ENCODE measurements around the gene CHD5.

CHD5 gene

DNA sequence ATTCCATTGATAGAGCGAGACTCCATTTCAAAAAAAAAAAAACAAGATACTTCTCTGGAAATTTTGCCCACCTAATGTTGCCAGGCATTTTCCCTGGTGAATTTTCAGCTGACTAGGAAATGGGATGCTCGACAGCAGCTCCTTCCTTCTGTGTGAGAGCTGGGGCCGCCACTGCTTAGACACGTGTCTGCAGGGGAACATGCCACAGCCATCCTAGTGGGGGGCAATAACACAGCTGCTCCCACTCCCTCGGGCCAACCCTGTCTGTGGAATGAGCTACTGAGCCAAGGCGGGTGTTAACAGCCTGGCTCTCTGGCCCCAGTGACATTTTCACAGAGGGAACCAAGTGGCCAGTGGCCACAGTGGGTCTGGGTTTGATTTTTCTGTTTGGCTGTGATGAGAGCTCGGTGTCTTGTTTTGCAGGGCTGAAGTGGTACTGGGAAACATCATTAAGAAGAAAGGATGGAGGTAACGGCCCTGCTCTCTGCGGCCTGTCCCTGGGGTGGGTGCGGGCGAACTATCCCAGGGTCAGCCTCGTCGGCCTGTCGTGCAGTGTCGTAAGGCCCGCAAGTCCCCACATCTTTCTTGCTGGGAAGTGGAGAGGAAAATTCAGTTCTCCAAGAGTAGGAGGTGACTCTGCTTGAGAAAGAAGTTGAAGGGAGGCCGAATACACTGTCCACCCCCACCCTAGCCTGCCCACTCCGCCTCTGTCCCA, 95.2 kb downstream of the CHD5 start:
- TF ChIP-seq, protein P1, sequence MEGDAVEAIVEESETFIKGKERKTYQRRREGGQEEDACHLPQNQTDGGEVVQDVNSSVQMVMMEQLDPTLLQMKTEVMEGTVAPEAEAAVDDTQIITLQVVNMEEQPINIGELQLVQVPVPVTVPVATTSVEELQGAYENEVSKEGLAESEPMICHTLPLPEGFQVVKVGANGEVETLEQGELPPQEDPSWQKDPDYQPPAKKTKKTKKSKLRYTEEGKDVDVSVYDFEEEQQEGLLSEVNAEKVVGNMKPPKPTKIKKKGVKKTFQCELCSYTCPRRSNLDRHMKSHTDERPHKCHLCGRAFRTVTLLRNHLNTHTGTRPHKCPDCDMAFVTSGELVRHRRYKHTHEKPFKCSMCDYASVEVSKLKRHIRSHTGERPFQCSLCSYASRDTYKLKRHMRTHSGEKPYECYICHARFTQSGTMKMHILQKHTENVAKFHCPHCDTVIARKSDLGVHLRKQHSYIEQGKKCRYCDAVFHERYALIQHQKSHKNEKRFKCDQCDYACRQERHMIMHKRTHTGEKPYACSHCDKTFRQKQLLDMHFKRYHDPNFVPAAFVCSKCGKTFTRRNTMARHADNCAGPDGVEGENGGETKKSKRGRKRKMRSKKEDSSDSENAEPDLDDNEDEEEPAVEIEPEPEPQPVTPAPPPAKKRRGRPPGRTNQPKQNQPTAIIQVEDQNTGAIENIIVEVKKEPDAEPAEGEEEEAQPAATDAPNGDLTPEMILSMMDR (IDR thresholded peaks at IDR 0.05; ENCODE audit: borderline replicate concordance, insufficient read depth, low read depth, low read length), result no peak
- H3K4me3 ChIP-seq (ENCODE audit: low read depth, low read length), result no peak overlapping the region

DNA sequence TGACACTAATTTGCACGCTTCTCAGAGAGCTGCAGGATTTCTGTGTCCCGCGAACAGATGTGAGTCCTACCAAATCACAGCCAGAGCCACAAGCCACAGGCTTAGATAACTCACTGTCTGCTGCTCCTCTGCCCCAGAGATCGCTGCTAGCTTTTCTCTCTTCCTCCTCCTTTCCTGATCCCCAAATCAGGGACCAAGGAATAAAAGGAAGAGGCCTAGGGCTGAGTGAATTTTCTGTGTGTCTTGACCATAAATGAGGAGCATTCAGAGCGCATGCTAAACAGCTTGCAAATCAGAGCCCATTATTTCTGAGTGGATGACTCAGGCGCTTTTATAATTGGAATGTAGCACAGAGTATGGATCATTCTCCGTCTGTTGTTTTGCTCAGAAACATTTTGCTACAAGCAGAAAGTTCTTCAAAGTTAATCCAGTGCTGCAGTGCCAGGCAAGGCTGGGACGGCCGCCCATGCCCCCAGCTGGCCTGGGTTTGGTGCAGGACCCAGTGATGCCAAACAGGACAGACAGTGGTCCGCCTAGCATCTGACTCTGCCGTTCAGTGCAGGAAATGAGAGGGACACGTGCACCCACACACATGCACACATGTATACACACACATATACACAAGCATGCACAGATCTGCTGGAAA, 96.2 kb downstream of the CHD5 start:
- H3K4me3 ChIP-seq (ENCODE audit: low read depth, low read length), result no peak overlapping the region
- TF ChIP-seq, protein P1 (IDR thresholded peaks at IDR 0.05; ENCODE audit: borderline replicate concordance, insufficient read depth, low read depth, low read length), result no peak

DNA sequence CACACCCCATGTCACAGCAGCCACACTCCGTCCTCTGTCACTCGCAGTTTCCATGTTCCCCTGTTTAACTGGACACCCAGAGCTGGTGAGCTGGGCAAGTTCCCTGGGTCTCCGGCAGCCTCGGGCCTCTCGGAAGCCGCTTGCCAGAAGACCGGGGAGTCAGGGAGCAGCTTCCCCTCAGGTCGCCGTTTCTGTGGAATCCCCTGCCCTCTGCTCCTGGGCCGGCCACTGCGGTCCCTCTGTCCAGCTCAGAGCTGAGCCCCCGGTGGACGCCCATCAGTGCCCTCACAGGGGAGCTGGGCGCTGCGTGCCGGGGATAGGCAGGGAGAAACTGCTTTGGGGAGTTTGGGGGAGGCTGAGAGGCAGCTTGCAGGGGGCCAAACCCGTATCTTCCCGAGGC, 96.7 kb downstream of the CHD5 start:
- TF ChIP-seq, protein P1 (IDR thresholded peaks at IDR 0.05; ENCODE audit: borderline replicate concordance, insufficient read depth, low read depth, low read length), result no peak
- H3K4me3 ChIP-seq (ENCODE audit: low read depth, low read length), result no peak overlapping the region

DNA sequence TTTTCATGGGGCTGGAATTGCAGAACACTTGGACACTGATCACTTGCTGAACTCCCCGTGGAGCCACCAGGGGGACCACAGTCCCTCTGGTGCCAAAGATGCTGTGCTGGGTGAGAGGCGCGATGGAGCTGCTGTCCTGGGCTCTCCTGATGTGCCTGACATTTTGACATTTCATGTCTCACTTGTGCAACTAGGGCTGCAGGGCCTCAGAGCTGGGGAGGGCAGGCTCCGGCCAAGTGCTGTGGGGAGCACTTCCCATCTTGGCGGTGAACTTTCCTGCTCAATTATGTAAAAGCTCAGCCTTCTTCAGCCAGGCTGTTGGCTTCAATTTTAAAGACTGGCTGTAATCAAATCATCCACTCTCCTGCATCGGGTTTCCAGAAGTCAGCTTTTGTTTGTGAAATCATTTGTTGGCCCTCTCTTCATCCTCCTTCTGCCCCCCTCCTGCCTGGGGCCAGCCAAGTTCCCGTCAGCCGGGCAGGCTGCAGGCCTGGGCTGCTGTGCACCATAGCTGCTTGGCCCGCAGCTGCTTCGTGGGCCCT, 97.6 kb downstream of the CHD5 start:
- TF ChIP-seq, protein P1 (IDR thresholded peaks at IDR 0.05; ENCODE audit: borderline replicate concordance, insufficient read depth, low read depth, low read length), result 0 out of 2 replicates have a peak, but pooled peaks have one; percentile 11
- no peak overlapping the region for H3K4me3 ChIP-seq (ENCODE audit: low read depth, low read length)

DNA sequence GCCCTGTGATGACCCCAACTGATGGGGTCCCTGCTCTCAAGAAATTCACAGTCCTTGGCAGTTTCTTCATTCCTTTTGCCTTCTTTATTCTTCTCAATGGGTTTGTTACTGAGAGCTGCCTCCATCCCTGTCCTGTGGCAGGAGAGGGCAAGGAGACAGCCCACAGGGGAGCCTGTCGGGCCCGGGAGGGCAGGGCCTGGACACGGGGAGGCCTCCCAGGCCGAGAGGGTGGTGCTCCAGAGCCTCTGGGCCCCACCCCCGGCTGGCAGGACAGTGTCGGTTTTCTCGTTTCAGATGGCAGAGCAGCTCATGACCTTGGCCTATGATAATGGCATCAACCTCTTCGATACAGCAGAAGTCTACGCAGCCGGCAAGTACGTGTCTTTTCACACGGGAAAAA, 98.2 kb downstream of the CHD5 start:
- TF ChIP-seq, protein P1 (IDR thresholded peaks at IDR 0.05; ENCODE audit: borderline replicate concordance, insufficient read depth, low read depth, low read length), result no peak

DNA sequence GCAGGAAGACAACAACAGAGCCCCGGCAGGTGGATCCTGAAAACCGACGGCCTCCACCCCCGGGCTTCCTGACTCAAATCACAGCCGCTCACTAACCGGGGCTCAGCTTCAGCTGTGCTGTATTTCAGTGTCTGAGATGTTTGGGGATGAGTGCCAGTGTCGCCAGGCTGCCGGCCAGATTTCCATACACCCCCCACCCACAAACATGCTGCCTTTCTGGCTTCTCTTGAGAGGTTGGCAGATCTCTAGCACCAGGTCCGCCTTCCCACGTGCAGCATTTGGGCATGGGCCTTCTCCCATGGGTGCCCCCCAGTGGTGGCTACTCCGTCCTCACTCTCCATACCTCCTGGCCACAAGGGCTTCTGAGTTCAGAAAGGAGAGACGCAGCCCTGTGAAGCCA, 99.7 kb downstream of the CHD5 start:
- no peak overlapping the region for H3K4me3 ChIP-seq (ENCODE audit: low read depth, low read length)
- TF ChIP-seq, protein P1 (IDR thresholded peaks at IDR 0.05; ENCODE audit: borderline replicate concordance, insufficient read depth, low read depth, low read length), result no peak

More for the DNA sequence above, 98.2 kb downstream of the CHD5 start:
- no peak overlapping the region for H3K4me3 ChIP-seq (ENCODE audit: low read depth, low read length)

All from GM12875 (cell line).